Measurements from ENCODE around the gene INHBA.
A peak's percentile ranks its signal among the peaks of the same experiment; 100 is the strongest.

INHBA gene

GRCh38 chr7:41720886-41721285 lies 18.0 kb upstream of the INHBA start:
- Histone ChIP-seq H2BK120ac (ENCODE audit: low read depth, low read length) (no peak overlapping the region), H3K18ac (ENCODE audit: low read length) (no peak overlapping the region), H3K79me2 (ENCODE audit: control insufficient read depth, insufficient read depth, low read length) (no peaks in the 10 kb centered on the region), H2BK5ac (ENCODE audit: low read length) (no peak overlapping the region), H3K4me2 (ENCODE audit: low read length) (no peak overlapping the region), H3K27me3 (ENCODE audit: insufficient read depth, low read length, poor library complexity) (no peaks in the 10 kb centered on the region), H3K36me3 (ENCODE audit: control insufficient read depth, insufficient read depth, low read length) (no peaks in the 10 kb centered on the region), H4K5ac (ENCODE audit: low read length) (no peak overlapping the region), H3K4me1 (ENCODE audit: control insufficient read depth, low read depth, low read length) (no peaks in the 10 kb centered on the region), H3K56ac (ENCODE audit: low read length) (no peak overlapping the region), H3K9ac (ENCODE audit: low read length) (no peak overlapping the region), H3K4me3 (ENCODE audit: low read length) (no peak overlapping the region), H4K8ac (ENCODE audit: low read depth, low read length) (no peak overlapping the region), H3K23ac (ENCODE audit: low read length) (no peak overlapping the region), H2BK15ac (replicated peaks; ENCODE audit: low read depth) (no peak overlapping the region), H3K27ac (ENCODE audit: low read depth, low read length) (no peak overlapping the region), H3K4ac (ENCODE audit: low read depth, low read length) (no peak overlapping the region), H3K79me1 (ENCODE audit: low read length) (no peaks in the 10 kb centered on the region), H2AK5ac (ENCODE audit: low read length) (no peak overlapping the region)
- no CpG with 5 or more reads among the region's 1 CpG for WGBS (ENCODE audit: extremely low coverage, insufficient coverage, low lambda C conversion rate)
- no peak for DNase-seq

GRCh38 chr7:41720046-41720445 lies 17.2 kb upstream of the INHBA start:
- Histone ChIP-seq H2AK5ac (ENCODE audit: low read length) (no peak overlapping the region), H3K27ac (ENCODE audit: low read depth, low read length) (no peak overlapping the region), H2BK120ac (ENCODE audit: low read depth, low read length) (no peak overlapping the region), H3K36me3 (ENCODE audit: control insufficient read depth, insufficient read depth, low read length) (no peaks in the 10 kb centered on the region), H3K9ac (ENCODE audit: low read length) (no peak overlapping the region), H2BK5ac (ENCODE audit: low read length) (no peak overlapping the region), H3K4me1 (ENCODE audit: control insufficient read depth, low read depth, low read length) (no peaks in the 10 kb centered on the region), H3K27me3 (ENCODE audit: insufficient read depth, low read length, poor library complexity) (no peaks in the 10 kb centered on the region), H4K8ac (ENCODE audit: low read depth, low read length) (no peak overlapping the region), H3K18ac (ENCODE audit: low read length) (no peak overlapping the region), H4K5ac (ENCODE audit: low read length) (no peak overlapping the region), H3K4me3 (ENCODE audit: low read length) (no peak overlapping the region), H3K23ac (ENCODE audit: low read length) (no peak overlapping the region), H3K4me2 (ENCODE audit: low read length) (no peak overlapping the region), H2BK15ac (replicated peaks; ENCODE audit: low read depth) (no peak overlapping the region), H3K79me2 (ENCODE audit: control insufficient read depth, insufficient read depth, low read length) (no peaks in the 10 kb centered on the region), H3K4ac (ENCODE audit: low read depth, low read length) (no peak overlapping the region), H3K79me1 (ENCODE audit: low read length) (no peaks in the 10 kb centered on the region), H3K56ac (ENCODE audit: low read length) (no peak overlapping the region)
- no CpG with 5 or more reads among the region's 4 CpGs for WGBS (ENCODE audit: extremely low coverage, insufficient coverage, low lambda C conversion rate)
- DNase-seq: no peak

DNA sequence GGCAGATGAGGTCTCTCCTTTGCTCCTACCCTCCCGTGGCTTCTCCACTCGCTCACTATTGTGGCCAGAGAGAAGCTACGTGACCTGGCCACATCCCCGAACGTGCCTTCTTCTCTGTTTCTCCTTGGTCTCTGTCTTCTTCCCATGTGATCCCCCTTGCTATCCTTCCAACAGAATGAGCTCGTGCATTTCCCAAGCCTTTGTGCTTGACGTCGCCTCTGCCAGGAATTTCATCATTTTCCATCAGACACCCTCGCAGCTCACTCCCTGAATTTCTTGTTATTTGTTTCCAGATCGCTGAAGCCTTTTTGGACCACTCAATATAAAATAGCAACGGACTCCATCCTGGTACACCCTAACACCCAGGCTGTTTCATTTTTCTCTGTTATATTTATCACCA lies 13.8 kb upstream of the INHBA start:
- Histone ChIP-seq H2BK120ac (ENCODE audit: low read depth, low read length) (no peak overlapping the region), H3K56ac (ENCODE audit: low read length) (no peak overlapping the region), H3K4me3 (ENCODE audit: low read length) (no peak overlapping the region), H3K4me2 (ENCODE audit: low read length) (no peak overlapping the region), H3K23ac (ENCODE audit: low read length) (no peak overlapping the region), H3K9ac (ENCODE audit: low read length) (no peak overlapping the region), H3K27me3 (ENCODE audit: insufficient read depth, low read length, poor library complexity) (no peaks in the 10 kb centered on the region), H3K4ac (ENCODE audit: low read depth, low read length) (no peak overlapping the region), H3K4me1 (ENCODE audit: control insufficient read depth, low read depth, low read length) (no peaks in the 10 kb centered on the region), H2BK15ac (replicated peaks; ENCODE audit: low read depth) (no peak overlapping the region), H2AK5ac (ENCODE audit: low read length) (no peak overlapping the region), H4K5ac (ENCODE audit: low read length) (no peak overlapping the region), H3K27ac (ENCODE audit: low read depth, low read length) (no peak overlapping the region), H3K36me3 (ENCODE audit: control insufficient read depth, insufficient read depth, low read length) (no peaks in the 10 kb centered on the region), H3K79me2 (ENCODE audit: control insufficient read depth, insufficient read depth, low read length) (no peaks in the 10 kb centered on the region), H3K18ac (ENCODE audit: low read length) (no peak overlapping the region), H3K79me1 (ENCODE audit: low read length) (no peaks in the 10 kb centered on the region), H2BK5ac (ENCODE audit: low read length) (no peak overlapping the region), H4K8ac (ENCODE audit: low read depth, low read length) (no peak overlapping the region)
- WGBS (ENCODE audit: extremely low coverage, insufficient coverage, low lambda C conversion rate): no CpG with 5 or more reads among the region's 11 CpGs
- no peak for DNase-seq

GRCh38 chr7:41715000-41715399 lies 12.1 kb upstream of the INHBA start:
- Histone ChIP-seq H2BK5ac (ENCODE audit: low read length) (no peak overlapping the region), H3K27me3 (ENCODE audit: insufficient read depth, low read length, poor library complexity) (no peaks in the 10 kb centered on the region)

DNA sequence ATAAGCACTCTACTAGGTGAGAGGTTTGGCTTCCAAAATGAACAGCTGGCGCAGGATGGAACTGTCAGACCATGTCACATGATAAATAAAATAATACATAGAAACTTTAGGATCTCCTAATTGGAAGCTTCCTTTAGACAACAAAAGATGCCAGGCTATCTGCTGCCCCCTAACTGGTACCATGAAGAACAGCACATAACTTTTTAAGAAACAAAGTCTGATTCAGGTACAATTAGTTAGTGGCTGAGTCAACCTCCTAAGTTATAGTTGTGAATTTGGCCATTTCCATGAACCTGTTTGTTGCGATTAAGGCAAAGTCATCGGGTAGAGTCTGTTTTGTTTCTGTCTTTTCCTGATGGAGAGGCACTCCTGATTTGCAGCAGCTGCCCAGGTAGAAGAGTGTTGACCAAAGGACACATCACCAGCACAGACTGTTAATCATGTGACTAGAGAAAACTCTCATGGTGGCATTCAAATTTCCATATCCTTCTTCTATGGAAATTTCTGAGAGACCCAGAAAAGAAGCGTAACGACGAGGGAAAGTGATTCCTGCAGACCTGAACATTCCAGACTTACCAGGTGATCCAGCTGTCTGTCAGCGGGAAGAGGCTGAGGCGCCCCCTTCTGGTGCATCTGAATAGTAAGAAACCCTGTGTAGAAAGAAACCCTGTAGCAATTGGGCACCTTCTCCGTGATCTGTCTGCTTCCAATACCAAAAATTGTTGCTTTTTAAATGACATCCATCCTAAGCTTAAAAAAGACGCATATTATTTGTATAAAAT lies 8.6 kb upstream of the INHBA start:
- peak; percentile 75 for DNase-seq
- Histone ChIP-seq H3K36me3 (ENCODE audit: control insufficient read depth, insufficient read depth, low read length) (no peaks in the 10 kb centered on the region), H3K56ac (ENCODE audit: low read length) (no peak overlapping the region), H2BK120ac (ENCODE audit: low read depth, low read length) (no peak overlapping the region), H3K79me2 (ENCODE audit: control insufficient read depth, insufficient read depth, low read length) (no peaks in the 10 kb centered on the region), H3K27me3 (ENCODE audit: insufficient read depth, low read length, poor library complexity) (no peaks in the 10 kb centered on the region), H2BK5ac (ENCODE audit: low read length) (no peak overlapping the region), H3K4ac (ENCODE audit: low read depth, low read length) (no peak overlapping the region), H3K18ac (ENCODE audit: low read length) (no peak overlapping the region), H3K4me1 (ENCODE audit: control insufficient read depth, low read depth, low read length) (no peaks in the 10 kb centered on the region), H3K9ac (ENCODE audit: low read length) (no peak overlapping the region), H2AK5ac (ENCODE audit: low read length) (no peak overlapping the region), H3K23ac (ENCODE audit: low read length) (no peak overlapping the region), H2BK15ac (replicated peaks; ENCODE audit: low read depth) (no peak overlapping the region), H3K4me3 (ENCODE audit: low read length) (no peak overlapping the region), H3K79me1 (ENCODE audit: low read length) (no peaks in the 10 kb centered on the region), H3K27ac (ENCODE audit: low read depth, low read length) (no peak overlapping the region), H4K8ac (ENCODE audit: low read depth, low read length) (no peak overlapping the region), H3K4me2 (ENCODE audit: low read length) (no peak overlapping the region), H4K5ac (ENCODE audit: low read length) (no peak overlapping the region)
- WGBS (ENCODE audit: extremely low coverage, insufficient coverage, low lambda C conversion rate): no CpG with 5 or more reads among the region's 10 CpGs

More at GRCh38 chr7:41715000-41715399, 12.1 kb upstream of the INHBA start:
- DNase-seq: no peak
- Histone ChIP-seq H3K4me2 (ENCODE audit: low read length) (no peak overlapping the region), H3K36me3 (ENCODE audit: control insufficient read depth, insufficient read depth, low read length) (no peaks in the 10 kb centered on the region), H3K79me1 (ENCODE audit: low read length) (no peaks in the 10 kb centered on the region), H3K9ac (ENCODE audit: low read length) (no peak overlapping the region), H3K79me2 (ENCODE audit: control insufficient read depth, insufficient read depth, low read length) (no peaks in the 10 kb centered on the region), H3K4me3 (ENCODE audit: low read length) (no peak overlapping the region), H3K23ac (ENCODE audit: low read length) (no peak overlapping the region), H2BK120ac (ENCODE audit: low read depth, low read length) (no peak overlapping the region), H2BK15ac (replicated peaks; ENCODE audit: low read depth) (no peak overlapping the region), H3K4me1 (ENCODE audit: control insufficient read depth, low read depth, low read length) (no peaks in the 10 kb centered on the region), H3K27ac (ENCODE audit: low read depth, low read length) (no peak overlapping the region), H4K5ac (ENCODE audit: low read length) (no peak overlapping the region), H2AK5ac (ENCODE audit: low read length) (no peak overlapping the region), H3K18ac (ENCODE audit: low read length) (no peak overlapping the region), H3K56ac (ENCODE audit: low read length) (no peak overlapping the region), H3K4ac (ENCODE audit: low read depth, low read length) (no peak overlapping the region), H4K8ac (ENCODE audit: low read depth, low read length) (no peak overlapping the region)
- WGBS (ENCODE audit: extremely low coverage, insufficient coverage, low lambda C conversion rate): no CpG with 5 or more reads among the region's 8 CpGs

GRCh38 chr7:41710838-41711237 lies 7.9 kb upstream of the INHBA start:
- Histone ChIP-seq H3K4ac (ENCODE audit: low read depth, low read length) (no peak overlapping the region), H3K4me2 (ENCODE audit: low read length) (no peak overlapping the region), H2AK5ac (ENCODE audit: low read length) (no peak overlapping the region), H3K18ac (ENCODE audit: low read length) (no peak overlapping the region), H3K36me3 (ENCODE audit: control insufficient read depth, insufficient read depth, low read length) (no peaks in the 10 kb centered on the region), H2BK120ac (ENCODE audit: low read depth, low read length) (no peak overlapping the region), H4K5ac (ENCODE audit: low read length) (no peak overlapping the region), H3K4me3 (ENCODE audit: low read length) (no peak overlapping the region), H3K79me2 (ENCODE audit: control insufficient read depth, insufficient read depth, low read length) (no peaks in the 10 kb centered on the region), H3K9ac (ENCODE audit: low read length) (no peak overlapping the region), H4K8ac (ENCODE audit: low read depth, low read length) (no peak overlapping the region), H3K27me3 (ENCODE audit: insufficient read depth, low read length, poor library complexity) (no peaks in the 10 kb centered on the region), H3K23ac (ENCODE audit: low read length) (no peak overlapping the region), H3K27ac (ENCODE audit: low read depth, low read length) (no peak overlapping the region), H3K56ac (ENCODE audit: low read length) (no peak overlapping the region), H3K79me1 (ENCODE audit: low read length) (no peaks in the 10 kb centered on the region), H2BK5ac (ENCODE audit: low read length) (no peak overlapping the region), H3K4me1 (ENCODE audit: control insufficient read depth, low read depth, low read length) (no peaks in the 10 kb centered on the region), H2BK15ac (replicated peaks; ENCODE audit: low read depth) (no peak overlapping the region)
- WGBS (ENCODE audit: extremely low coverage, insufficient coverage, low lambda C conversion rate): no CpG with 5 or more reads among the region's 2 CpGs
- no peak for DNase-seq

Measured in mesendoderm (in vitro differentiated cells).